ENCODE results near the gene UBE2L5.
"Not testable (repeated sequence)": the region's sequence is repeated elsewhere in the genome, so short reads cannot be mapped to it uniquely, and the experiment has no call there.

UBE2L5 gene

GRCh38 chr13:30461279-30462066, 39.2 kb downstream of the UBE2L5 start:
- peaks cover 27 to 42% of the 10 kb centered on the region in 2 donors for H3K4me1 Mint-ChIP-seq (ENCODE audit: low read depth in 2 of 2)
- peak overlapping the region; percentile 51 to 70 for H3K4me3 Mint-ChIP-seq
- H3K27ac Mint-ChIP-seq: peak overlapping the region; percentile 90 to 93
- not testable (repeated sequence) for H3K27me3 Mint-ChIP-seq, H3K9me3 Mint-ChIP-seq
- peaks cover 73% of the 10 kb centered on the region for H3K36me3 Mint-ChIP-seq (ENCODE audit: insufficient read depth)
- ATAC-seq (replicated peaks): peak; percentile 7
- DNase-seq: peak in 1 of 3 experiments; percentile 11

- H3K27ac Mint-ChIP-seq: peak overlapping the region; percentile 95 to 98
- H3K27me3 Mint-ChIP-seq: no peaks in the 10 kb centered on the region
- H3K4me3 Mint-ChIP-seq: peak overlapping the region; percentile 87
- DNase-seq (peak; percentile 55 to 58 (median 56)), ATAC-seq (replicated peaks) (peak; percentile 26)
- H3K4me1 Mint-ChIP-seq (ENCODE audit: low read depth in 2 of 2): peaks cover 27 to 35% of the 10 kb centered on the region in 2 donors
- H3K36me3 Mint-ChIP-seq (ENCODE audit: insufficient read depth): peaks cover 59% of the 10 kb centered on the region
- no peaks in the 10 kb centered on the region for H3K9me3 Mint-ChIP-seq
Measured at GRCh38 chr13:30463787-30464495, 41.6 kb downstream of the UBE2L5 start.

- H3K4me3 Mint-ChIP-seq: peak overlapping the region; percentile 87
- peaks cover 22 to 28% of the 10 kb centered on the region in 2 donors for H3K4me1 Mint-ChIP-seq (ENCODE audit: low read depth in 2 of 2)
- peak overlapping the region; percentile 95 to 98 for H3K27ac Mint-ChIP-seq
- H3K36me3 Mint-ChIP-seq (ENCODE audit: insufficient read depth): peaks cover 52% of the 10 kb centered on the region
- ATAC-seq (replicated peaks) (peak; percentile 52), DNase-seq (peak; percentile 64 to 76 (median 69))
- no peaks in the 10 kb centered on the region for H3K27me3 Mint-ChIP-seq
- no peaks in the 10 kb centered on the region for H3K9me3 Mint-ChIP-seq
Measured at GRCh38 chr13:30464496-30465342, 42.4 kb downstream of the UBE2L5 start.

GRCh38 chr13:30465343-30465592, 43.0 kb downstream of the UBE2L5 start:
- H3K27me3 Mint-ChIP-seq: no peaks in the 10 kb centered on the region
- ATAC-seq (replicated peaks) (peak; percentile 1), DNase-seq (no peak)
- peaks cover 47% of the 10 kb centered on the region for H3K36me3 Mint-ChIP-seq (ENCODE audit: insufficient read depth)
- H3K4me3 Mint-ChIP-seq: peak overlapping the region in 1 of 2 donors; percentile 95
- no peaks in the 10 kb centered on the region for H3K9me3 Mint-ChIP-seq
- peak overlapping the region; percentile 98 for H3K27ac Mint-ChIP-seq
- peaks cover 22 to 28% of the 10 kb centered on the region in 2 donors for H3K4me1 Mint-ChIP-seq (ENCODE audit: low read depth in 2 of 2)

- H3K9me3 Mint-ChIP-seq: no peaks in the 10 kb centered on the region
- H3K27ac Mint-ChIP-seq: peak within 1 kb of the TSS; percentile 98
- DNase-seq (peak; percentile 94 to 96 (median 95)), ATAC-seq (replicated peaks) (peak; percentile 80)
- peaks cover 22 to 28% of the 10 kb centered on the region in 2 donors for H3K4me1 Mint-ChIP-seq (ENCODE audit: low read depth in 2 of 2)
- H3K4me3 Mint-ChIP-seq: peak within 1 kb of the TSS; percentile 90 to 95
- H3K27me3 Mint-ChIP-seq: no peaks in the 10 kb centered on the region
- peaks cover 47% of the 10 kb centered on the region for H3K36me3 Mint-ChIP-seq (ENCODE audit: insufficient read depth)
Measured at GRCh38 chr13:30465593-30466357, 43.5 kb downstream of the UBE2L5 start, which contains the start of gene HMGB1. TSS of gene HMGB1 (minus strand) at chr13:30465936. CDS start at chr13:30463680, 2,256 bp downstream.

- Mint-ChIP-seq H3K27ac (peak overlapping the region in 1 of 2 donors; percentile 97), H3K27me3 (no peaks in the 10 kb centered on the region), H3K36me3 (ENCODE audit: insufficient read depth) (peaks cover 44% of the 10 kb centered on the region), H3K4me1 (ENCODE audit: low read depth in 2 of 2) (peaks cover 20 to 26% of the 10 kb centered on the region in 2 donors), H3K4me3 (peak overlapping the region; percentile 90 to 95), H3K9me3 (no peaks in the 10 kb centered on the region)
- DNase-seq (no peak), ATAC-seq (replicated peaks) (no peak)
Measured at GRCh38 chr13:30466358-30466714, 44.0 kb downstream of the UBE2L5 start.

GRCh38 chr13:30466841-30467252, 44.6 kb downstream of the UBE2L5 start:
- DNase-seq: no peak
- H3K27ac Mint-ChIP-seq: no peak overlapping the region
- H3K4me3 Mint-ChIP-seq: no peak overlapping the region
- no peak for ATAC-seq (replicated peaks)
- H3K27me3 Mint-ChIP-seq: no peaks in the 10 kb centered on the region
- peaks cover 17 to 24% of the 10 kb centered on the region in 2 donors for H3K4me1 Mint-ChIP-seq (ENCODE audit: low read depth in 2 of 2)
- peaks cover 39% of the 10 kb centered on the region for H3K36me3 Mint-ChIP-seq (ENCODE audit: insufficient read depth)
- H3K9me3 Mint-ChIP-seq: no peaks in the 10 kb centered on the region

GRCh38 chr13:30473675-30474074, 51.4 kb downstream of the UBE2L5 start:
- Mint-ChIP-seq H3K4me3 (no peak overlapping the region), H3K27me3 (no peaks in the 10 kb centered on the region), H3K4me1 (ENCODE audit: low read depth in 2 of 2) (no peaks in the 10 kb centered on the region), H3K27ac (no peak overlapping the region), H3K36me3 (ENCODE audit: insufficient read depth) (peaks cover 7% of the 10 kb centered on the region), H3K9me3 (no peaks in the 10 kb centered on the region)
- ATAC-seq (replicated peaks): no peak
- no peak for DNase-seq

- no peak for ATAC-seq (replicated peaks)
- DNase-seq: no peak
- Mint-ChIP-seq H3K36me3 (ENCODE audit: insufficient read depth) (peaks cover 7% of the 10 kb centered on the region), H3K9me3 (no peaks in the 10 kb centered on the region), H3K4me3 (no peak overlapping the region), H3K27me3 (no peaks in the 10 kb centered on the region), H3K27ac (no peak overlapping the region), H3K4me1 (ENCODE audit: low read depth in 2 of 2) (no peaks in the 10 kb centered on the region)
Measured at GRCh38 chr13:30477346-30478195, 55.3 kb downstream of the UBE2L5 start.
